Neuronal stem cell (in vitro differentiated cells): ENCODE measurements around the gene CEND1.
A peak's percentile ranks its signal among the peaks of the same experiment; 100 is the strongest.

Source experiments
- DNase-seq: peaks from one replicate; pipeline ENCODE4 v3.0.0-alpha.2; 2013; ENCODE audit warnings: low spot score
- H2AFZ ChIP-seq: one replicate; pipeline ENCODE4 v1.6.1; 2013; ENCODE audit warnings: mild to moderate bottlenecking, low read length, inconsistent platforms
- H2AK5ac ChIP-seq: 2 replicates; pipeline ENCODE4 v1.6.1; 2013; ENCODE audit warnings: low read depth, mild to moderate bottlenecking, inconsistent platforms, low read length, moderate library complexity, mixed read lengths
- H2BK120ac ChIP-seq: 2 replicates; pipeline ENCODE4 v1.6.1; 2013; ENCODE audit warnings: low read depth, mild to moderate bottlenecking, inconsistent platforms, low read length, moderate library complexity, mixed read lengths
- H2BK12ac ChIP-seq: one replicate; pipeline ENCODE4 v1.6.1; 2013; ENCODE audit warnings: low read length, inconsistent platforms
- H2BK15ac ChIP-seq: 2 replicates; pipeline ENCODE4 v1.6.1; 2013; ENCODE audit warnings: mild to moderate bottlenecking, low read length, inconsistent platforms, mixed read lengths
- H2BK5ac ChIP-seq: one replicate; pipeline ENCODE4 v1.6.1; 2013; ENCODE audit warnings: inconsistent platforms, mild to moderate bottlenecking, low read length, moderate library complexity
- H3K14ac ChIP-seq: one replicate; pipeline ENCODE4 v1.6.1; 2013; ENCODE audit warnings: low read length, inconsistent platforms
- H3K18ac ChIP-seq: 2 replicates; pipeline ENCODE4 v1.6.1; 2013; ENCODE audit warnings: low read length, inconsistent platforms
- H3K23ac ChIP-seq: 2 replicates; pipeline ENCODE4 v1.6.1; 2013; ENCODE audit warnings: low read depth, mild to moderate bottlenecking, mixed read lengths, low read length, inconsistent platforms; ENCODE audit not compliant: poor library complexity
- H3K27ac ChIP-seq: replicated peaks from 3 replicates; pipeline ENCODE4 v1.5.1; 2013; ENCODE audit warnings: low read length, inconsistent platforms
- H3K27me3 ChIP-seq, 3 experiments: 2 replicates each; pipeline ENCODE4 v1.6.1; 2013; ENCODE audit warnings: low read length in 3 of 3, mild to moderate bottlenecking in 2 of 3, inconsistent platforms in 1 of 3, low read depth in 1 of 3, mixed read lengths in 1 of 3, moderate library complexity in 1 of 3; ENCODE audit not compliant: control insufficient read depth in 3 of 3, insufficient read depth in 3 of 3
- H3K36me3 ChIP-seq, 2 donors: replicated peaks in 1 of 2; 2 replicates each; pipeline ENCODE4 v1.6.1; 2013; ENCODE audit warnings: low read length in 2 of 2; ENCODE audit not compliant: control insufficient read depth in 2 of 2, insufficient read depth in 2 of 2
- H3K4ac ChIP-seq: 2 replicates; pipeline ENCODE4 v1.6.1; 2013; ENCODE audit warnings: inconsistent platforms, mild to moderate bottlenecking, low read length, moderate library complexity
- H3K4me1 ChIP-seq, 2 donors: 1 replicate in 1 of 2; 2 replicates in 1 of 2; pipeline ENCODE4 v1.6.1; 2013; ENCODE audit warnings: low read length in 2 of 2, low read depth in 1 of 2; ENCODE audit not compliant: control insufficient read depth in 2 of 2, insufficient read depth in 1 of 2
- H3K4me2 ChIP-seq: one replicate; pipeline ENCODE4 v1.6.1; 2013; ENCODE audit warnings: mild to moderate bottlenecking, low read length, inconsistent platforms; ENCODE audit not compliant: insufficient read depth, poor library complexity, severe bottlenecking
- H3K4me3 ChIP-seq, 2 donors: 2 replicates each; pipeline ENCODE4 v1.5.1; 2013; ENCODE audit warnings: low read length in 2 of 2, mild to moderate bottlenecking in 2 of 2, inconsistent platforms in 1 of 2, moderate library complexity in 1 of 2
- H3K79me1 ChIP-seq: one replicate; pipeline ENCODE4 v1.6.1; 2013; ENCODE audit warnings: low read depth, mild to moderate bottlenecking, inconsistent platforms, low read length, moderate library complexity
- H3K9ac ChIP-seq: one replicate; pipeline ENCODE4 v1.6.1; 2013; ENCODE audit warnings: mild to moderate bottlenecking, low read depth, low read length, inconsistent platforms; ENCODE audit not compliant: poor library complexity
- H3K9me3 ChIP-seq, 2 donors: replicated peaks in 1 of 2; 2 replicates each; pipeline versions ENCODE3 to v1.6.1; 2013; ENCODE audit warnings: low read length in 2 of 2, mild to moderate bottlenecking in 2 of 2, inconsistent platforms in 1 of 2, low read depth in 1 of 2, mixed read lengths in 1 of 2, moderate library complexity in 1 of 2; ENCODE audit not compliant: control insufficient read depth in 2 of 2, insufficient read depth in 1 of 2
- H4K8ac ChIP-seq: one replicate; pipeline ENCODE4 v1.6.1; 2013; ENCODE audit warnings: low read depth, mild to moderate bottlenecking, inconsistent platforms, low read length, moderate library complexity
- H4K91ac ChIP-seq: one replicate; pipeline ENCODE4 v1.6.1; 2013; ENCODE audit warnings: low read length, low read depth, mild to moderate bottlenecking, inconsistent platforms; ENCODE audit not compliant: poor library complexity
- WGBS, 2 donors: extraction: QIAGEN DNeasy Blood & Tissue Kit; methylation state at CpG; one replicate each; pipeline ENCODE4 v1.1.7; 2013; ENCODE audit warnings: missing lambda C conversion rate in 2 of 2, mixed read lengths in 1 of 2; ENCODE audit not compliant: insufficient read length in 2 of 2, insufficient replicate concordance in 1 of 2; ENCODE audit errors: extremely low coverage in 2 of 2; 5-methylcytosine and 5-hydroxymethylcytosine counted together

Gene CEND1

GRCh38 chr11:812390-812789 lies 22.5 kb upstream of the CEND1 start:
- no CpG with 5 or more reads among the region's 3 CpGs for WGBS, 2 donors
- Histone ChIP-seq H2BK5ac (no peak overlapping the region), H3K4me2 (no peak overlapping the region), H2AFZ (no peak overlapping the region), H3K4me1 (peaks cover 8 to 18% of the 10 kb centered on the region in 2 donors), H3K79me1 (peaks cover 19% of the 10 kb centered on the region), H2BK120ac (no peak overlapping the region), H2BK12ac (no peak overlapping the region), H3K27me3 (no peaks in the 10 kb centered on the region), H3K27ac (no peak overlapping the region), H2AK5ac (no peak overlapping the region), H3K9ac (no peak overlapping the region), H3K9me3 (peaks cover 0 to 2% of the 10 kb centered on the region in 2 donors), H3K4me3 (no peak overlapping the region), H2BK15ac (no peak overlapping the region), H3K14ac (no peak overlapping the region), H4K91ac (no peak overlapping the region), H3K18ac (no peak overlapping the region), H3K36me3 (peaks cover 29 to 39% of the 10 kb centered on the region in 2 donors), H3K4ac (no peak overlapping the region), H3K23ac (no peak overlapping the region), H4K8ac (no peak overlapping the region)
- DNase-seq = no peak

- no peak overlapping the region for H4K91ac ChIP-seq
- H3K36me3 ChIP-seq = peaks cover 29 to 39% of the 10 kb centered on the region in 2 donors
- H3K9ac ChIP-seq = no peak overlapping the region
- no peak overlapping the region for H2BK120ac ChIP-seq
- peaks cover 8 to 18% of the 10 kb centered on the region in 2 donors for H3K4me1 ChIP-seq
- H4K8ac ChIP-seq = no peak overlapping the region
- DNase-seq = no peak
- peak overlapping the region in 1 of 2 donors; percentile 82 for H3K4me3 ChIP-seq
- H3K4ac ChIP-seq = no peak overlapping the region
- no peak overlapping the region for H3K27ac ChIP-seq
- no peak overlapping the region for H3K14ac ChIP-seq
- no peak overlapping the region for H3K18ac ChIP-seq
- H3K4me2 ChIP-seq = no peak overlapping the region
- H2AFZ ChIP-seq = no peak overlapping the region
- no peak overlapping the region for H3K23ac ChIP-seq
- H3K9me3 ChIP-seq = peaks cover 0 to 2% of the 10 kb centered on the region in 2 donors
- no CpG with 5 or more reads among the region's 14 CpGs for WGBS, 2 donors
- no peak overlapping the region for H2BK15ac ChIP-seq
- no peak overlapping the region for H2BK12ac ChIP-seq
- H3K79me1 ChIP-seq = peaks cover 19% of the 10 kb centered on the region
- H3K27me3 ChIP-seq = no peaks in the 10 kb centered on the region
- H2AK5ac ChIP-seq = no peak overlapping the region
- H2BK5ac ChIP-seq = no peak overlapping the region
These were observed 21.8 kb upstream of the CEND1 start for GRCh38 chr11:811446-812245.

GRCh38 chr11:810040-810567 lies 20.2 kb upstream of the CEND1 start:
- Histone ChIP-seq H2AFZ (peak overlapping the region; percentile 99), H2BK12ac (no peak overlapping the region), H2BK15ac (no peak overlapping the region), H4K91ac (no peak overlapping the region), H3K4ac (no peak overlapping the region), H2BK120ac (no peak overlapping the region), H3K9me3 (no peaks in the 10 kb centered on the region), H3K4me3 (peak overlapping the region; percentile 82 to 89), H3K9ac (peak overlapping the region; percentile 99), H3K79me1 (peaks cover 19% of the 10 kb centered on the region), H3K18ac (peak overlapping the region; percentile 70), H3K4me2 (peak overlapping the region; percentile 92), H3K4me1 (peaks cover 10 to 22% of the 10 kb centered on the region in 2 donors), H3K23ac (peak overlapping the region; percentile 100), H2AK5ac (peak overlapping the region; percentile 95), H2BK5ac (no peak overlapping the region), H4K8ac (no peak overlapping the region), H3K14ac (peak overlapping the region; percentile 90), H3K36me3 (peaks cover 29 to 36% of the 10 kb centered on the region in 2 donors), H3K27me3 (no peaks in the 10 kb centered on the region), H3K27ac (no peak overlapping the region)
- WGBS, 2 donors = no CpG with 5 or more reads among the region's 55 CpGs
- no peak for DNase-seq

GRCh38 chr11:809287-810039 lies 19.6 kb upstream of the CEND1 start, which contains the start of gene RPLP2:
RPLP2 (plus strand) TSS chr11:809967; CDS start chr11:810235, 268 bp downstream.
- peak within 1 kb of the TSS; percentile 82 to 89 for H3K4me3 ChIP-seq
- H3K27ac ChIP-seq = peak within 1 kb of the TSS; percentile 90
- H4K8ac ChIP-seq = no peak within 1 kb of the TSS
- peaks cover 29 to 33% of the 10 kb centered on the region in 2 donors for H3K36me3 ChIP-seq
- H3K27me3 ChIP-seq = no peaks in the 10 kb centered on the region
- H3K23ac ChIP-seq = peak within 1 kb of the TSS; percentile 100
- peak; percentile 97 for DNase-seq
- H3K4ac ChIP-seq = no peak within 1 kb of the TSS
- peak within 1 kb of the TSS; percentile 74 for H4K91ac ChIP-seq
- H2BK120ac ChIP-seq = peak within 1 kb of the TSS; percentile 69
- peak within 1 kb of the TSS; percentile 99 for H3K9ac ChIP-seq
- peaks cover 19% of the 10 kb centered on the region for H3K79me1 ChIP-seq
- H2AK5ac ChIP-seq = peak within 1 kb of the TSS; percentile 95
- H2BK5ac ChIP-seq = peak within 1 kb of the TSS; percentile 89
- H2BK12ac ChIP-seq = peak within 1 kb of the TSS; percentile 66
- H3K4me1 ChIP-seq = peaks cover 13 to 25% of the 10 kb centered on the region in 2 donors
- peak within 1 kb of the TSS; percentile 99 for H2AFZ ChIP-seq
- H3K18ac ChIP-seq = peak within 1 kb of the TSS; percentile 99
- WGBS, 2 donors = no CpG with 5 or more reads among the region's 81 CpGs
- no peaks in the 10 kb centered on the region for H3K9me3 ChIP-seq
- H3K14ac ChIP-seq = peak within 1 kb of the TSS; percentile 90
- peak within 1 kb of the TSS; percentile 96 for H3K4me2 ChIP-seq
- peak within 1 kb of the TSS; percentile 19 for H2BK15ac ChIP-seq
